ENCODE results near the gene CACNG3. TPM values are rescaled to one million over a fixed set of nuclear protein-coding genes. Genes with fewer than 3 reads are reported as not detected.
"Not testable (repeated sequence)": the region's sequence is repeated elsewhere in the genome, so short reads cannot be mapped to it uniquely, and the experiment has no call there.

The CACNG3 gene
- total and polyA plus RNA-seq, 2 donors, result under 0.01 to 0.07 TPM

- H3K27ac ChIP-seq (ENCODE audit: low read depth in 1 of 2, low read length in 1 of 2), result no peak overlapping the region
- DNase-seq (ENCODE audit: low read depth in 6 of 9, low spot score in 9 of 9), result no peak
- 34% methylated on average over 3 of the region's 3 CpGs for WGBS
Measured at GRCh38 chr16:24289166-24289700, 33.1 kb downstream of the CACNG3 start.

GRCh38 chr16:24291932-24292331 lies 35.8 kb downstream of the CACNG3 start:
- H3K27me3 ChIP-seq (ENCODE audit: control insufficient read depth in 2 of 2, insufficient read depth in 1 of 2, low read length in 1 of 2), result no peaks in the 10 kb centered on the region
- WGBS, result 66% methylated on average over 10 of the region's 10 CpGs
- no peaks in the 10 kb centered on the region for H3K9me3 ChIP-seq (ENCODE audit: control insufficient read depth in 2 of 2, insufficient read depth in 1 of 2, low read length in 1 of 2)
- H3K4me3 ChIP-seq (ENCODE audit: low read length in 2 of 2), result no peak overlapping the region
- no peak for DNase-seq (ENCODE audit: low read depth in 6 of 9, low spot score in 9 of 9)
- H3K36me3 ChIP-seq (ENCODE audit: control insufficient read depth in 2 of 2, insufficient read depth in 2 of 2, low read length in 1 of 2), result no peaks in the 10 kb centered on the region
- no peak overlapping the region for H3K27ac ChIP-seq (ENCODE audit: low read depth in 1 of 2, low read length in 1 of 2)
- no peaks in the 10 kb centered on the region for H3K4me1 ChIP-seq (ENCODE audit: control insufficient read depth in 2 of 2, insufficient read depth in 2 of 2, low read length in 2 of 2)

More at GRCh38 chr16:24289166-24289700, 33.1 kb downstream of the CACNG3 start:
- H3K4me1 ChIP-seq (ENCODE audit: control insufficient read depth in 2 of 2, insufficient read depth in 2 of 2, low read length in 2 of 2), result no peaks in the 10 kb centered on the region
- no peaks in the 10 kb centered on the region for H3K36me3 ChIP-seq (ENCODE audit: control insufficient read depth in 2 of 2, insufficient read depth in 2 of 2, low read length in 1 of 2)
- no peaks in the 10 kb centered on the region for H3K9me3 ChIP-seq (ENCODE audit: control insufficient read depth in 2 of 2, insufficient read depth in 1 of 2, low read length in 1 of 2)
- no peaks in the 10 kb centered on the region for H3K27me3 ChIP-seq (ENCODE audit: control insufficient read depth in 2 of 2, insufficient read depth in 1 of 2, low read length in 1 of 2)
- no peak overlapping the region for H3K4me3 ChIP-seq (ENCODE audit: low read length in 2 of 2)

- 82% methylated on average over 7 of the region's 7 CpGs for WGBS
- H3K27me3 ChIP-seq (ENCODE audit: control insufficient read depth in 2 of 2, insufficient read depth in 1 of 2, low read length in 1 of 2), result no peaks in the 10 kb centered on the region
Measured at GRCh38 chr16:24294131-24294530, 38.0 kb downstream of the CACNG3 start.

DNA sequence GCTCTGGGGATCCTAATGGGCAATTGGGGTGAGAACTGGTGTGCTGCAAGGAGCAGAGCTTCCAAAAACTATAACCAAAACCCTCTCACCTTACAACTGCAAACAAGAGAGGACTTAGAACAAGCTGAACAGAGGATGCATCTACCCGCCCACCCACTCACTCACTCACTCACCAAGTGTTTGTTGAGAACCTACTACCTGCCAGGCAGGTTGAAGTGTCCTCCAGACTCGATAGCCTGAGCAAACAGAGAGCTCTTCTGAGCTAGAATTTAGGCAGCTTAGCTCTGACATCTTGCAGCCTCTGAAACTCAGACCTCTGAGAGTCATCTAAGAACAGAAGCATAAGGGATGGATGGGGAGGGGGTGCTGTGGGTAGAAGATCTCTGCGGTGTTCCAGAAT lies 41.2 kb downstream of the CACNG3 start:
- no peaks in the 10 kb centered on the region for H3K9me3 ChIP-seq (ENCODE audit: control insufficient read depth in 2 of 2, insufficient read depth in 1 of 2, low read length in 1 of 2)
- H3K4me1 ChIP-seq (ENCODE audit: control insufficient read depth in 2 of 2, insufficient read depth in 2 of 2, low read length in 2 of 2), result no peaks in the 10 kb centered on the region
- H3K4me3 ChIP-seq (ENCODE audit: low read length in 2 of 2), result no peak overlapping the region
- 68% methylated on average over 3 of the region's 3 CpGs for WGBS
- H3K27ac ChIP-seq (ENCODE audit: low read depth in 1 of 2, low read length in 1 of 2), result no peak overlapping the region
- H3K27me3 ChIP-seq (ENCODE audit: control insufficient read depth in 2 of 2, insufficient read depth in 1 of 2, low read length in 1 of 2), result no peaks in the 10 kb centered on the region
- no peak for DNase-seq (ENCODE audit: low read depth in 6 of 9, low spot score in 9 of 9)
- H3K36me3 ChIP-seq (ENCODE audit: control insufficient read depth in 2 of 2, insufficient read depth in 2 of 2, low read length in 1 of 2), result no peaks in the 10 kb centered on the region

More at GRCh38 chr16:24294131-24294530, 38.0 kb downstream of the CACNG3 start:
- DNase-seq (ENCODE audit: low read depth in 6 of 9, low spot score in 9 of 9), result no peak
- no peak overlapping the region for H3K27ac ChIP-seq (ENCODE audit: low read depth in 1 of 2, low read length in 1 of 2)
- H3K4me1 ChIP-seq (ENCODE audit: control insufficient read depth in 2 of 2, insufficient read depth in 2 of 2, low read length in 2 of 2), result no peaks in the 10 kb centered on the region
- H3K36me3 ChIP-seq (ENCODE audit: control insufficient read depth in 2 of 2, insufficient read depth in 2 of 2, low read length in 1 of 2), result no peaks in the 10 kb centered on the region
- H3K9me3 ChIP-seq (ENCODE audit: control insufficient read depth in 2 of 2, insufficient read depth in 1 of 2, low read length in 1 of 2), result no peaks in the 10 kb centered on the region
- H3K4me3 ChIP-seq (ENCODE audit: low read length in 2 of 2), result no peak overlapping the region

DNA sequence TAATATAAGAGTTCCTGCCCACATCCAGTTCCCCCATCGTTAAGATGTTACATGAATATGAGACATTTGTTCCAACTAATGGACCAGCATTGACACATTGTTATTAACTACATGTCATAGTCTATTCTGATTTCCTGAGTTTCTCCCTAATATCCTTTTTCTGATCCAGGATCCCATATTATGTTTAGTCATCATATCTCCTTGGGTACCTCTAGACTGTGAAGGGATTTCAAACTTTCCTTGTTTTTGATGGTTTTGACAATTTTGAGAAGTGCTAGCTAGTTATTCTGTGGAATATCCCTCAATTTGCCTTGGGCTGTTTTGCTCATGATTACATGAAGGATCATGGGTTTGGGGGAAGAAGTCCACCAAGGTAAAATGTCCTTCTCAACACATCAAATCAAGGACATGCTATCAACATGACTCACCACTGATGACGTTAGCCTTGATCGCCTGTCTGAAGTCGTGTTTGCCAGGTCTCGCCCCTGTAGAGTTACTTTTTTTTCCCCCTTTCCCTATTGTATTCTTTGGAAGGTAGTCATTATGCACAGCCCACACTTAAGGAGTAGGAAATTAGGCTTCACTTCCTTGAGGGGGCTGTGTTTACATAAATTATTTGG lies 42.5 kb downstream of the CACNG3 start:
- H3K4me3 ChIP-seq (ENCODE audit: low read length in 2 of 2), result no peak overlapping the region

DNA sequence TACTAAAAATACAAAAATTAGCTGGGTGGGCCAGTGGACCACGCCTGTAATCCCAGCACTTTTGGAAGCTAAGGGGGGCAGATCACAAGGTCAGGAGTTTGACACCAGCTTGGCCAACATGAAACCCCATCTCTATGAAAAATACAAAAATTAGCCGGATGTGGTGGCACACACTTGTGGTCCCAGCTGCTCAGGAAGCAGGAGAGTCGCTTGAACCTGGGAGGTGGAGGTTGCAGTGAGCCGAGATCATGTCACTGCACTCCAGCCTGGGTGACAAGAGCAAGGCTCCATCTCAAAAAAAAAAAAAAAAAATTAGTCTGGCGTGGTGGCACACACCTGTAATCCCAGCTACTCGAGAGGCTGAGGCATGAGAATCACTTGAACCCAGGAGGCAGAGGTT lies 44.6 kb downstream of the CACNG3 start:
- not testable (repeated sequence) for DNase-seq (ENCODE audit: low read depth in 6 of 9, low spot score in 9 of 9); H3K27me3 ChIP-seq (ENCODE audit: control insufficient read depth in 2 of 2, insufficient read depth in 1 of 2, low read length in 1 of 2); H3K4me3 ChIP-seq (ENCODE audit: low read length in 2 of 2); H3K9me3 ChIP-seq (ENCODE audit: control insufficient read depth in 2 of 2, insufficient read depth in 1 of 2, low read length in 1 of 2); H3K36me3 ChIP-seq (ENCODE audit: control insufficient read depth in 2 of 2, insufficient read depth in 2 of 2, low read length in 1 of 2); H3K27ac ChIP-seq (ENCODE audit: low read depth in 1 of 2, low read length in 1 of 2); H3K4me1 ChIP-seq (ENCODE audit: control insufficient read depth in 2 of 2, insufficient read depth in 2 of 2, low read length in 2 of 2)
- 93% methylated on average over 6 of the region's 6 CpGs for WGBS

More for the DNA sequence above, 42.5 kb downstream of the CACNG3 start:
- no peak for DNase-seq (ENCODE audit: low read depth in 6 of 9, low spot score in 9 of 9)
- H3K27ac ChIP-seq (ENCODE audit: low read depth in 1 of 2, low read length in 1 of 2), result no peak overlapping the region
- H3K27me3 ChIP-seq (ENCODE audit: control insufficient read depth in 2 of 2, insufficient read depth in 1 of 2, low read length in 1 of 2), result no peaks in the 10 kb centered on the region
- H3K36me3 ChIP-seq (ENCODE audit: control insufficient read depth in 2 of 2, insufficient read depth in 2 of 2, low read length in 1 of 2), result no peaks in the 10 kb centered on the region
- no peaks in the 10 kb centered on the region for H3K9me3 ChIP-seq (ENCODE audit: control insufficient read depth in 2 of 2, insufficient read depth in 1 of 2, low read length in 1 of 2)
- WGBS, result 91% methylated on average over 5 of the region's 5 CpGs
- H3K4me1 ChIP-seq (ENCODE audit: control insufficient read depth in 2 of 2, insufficient read depth in 2 of 2, low read length in 2 of 2), result no peaks in the 10 kb centered on the region

GRCh38 chr16:24302636-24303035 lies 46.5 kb downstream of the CACNG3 start:
- H3K27me3 ChIP-seq (ENCODE audit: control insufficient read depth in 2 of 2, insufficient read depth in 1 of 2, low read length in 1 of 2), result no peaks in the 10 kb centered on the region
- H3K4me3 ChIP-seq (ENCODE audit: low read length in 2 of 2), result no peak overlapping the region
- 93% methylated on average over 8 of the region's 8 CpGs for WGBS
- no peaks in the 10 kb centered on the region for H3K9me3 ChIP-seq (ENCODE audit: control insufficient read depth in 2 of 2, insufficient read depth in 1 of 2, low read length in 1 of 2)
- H3K36me3 ChIP-seq (ENCODE audit: control insufficient read depth in 2 of 2, insufficient read depth in 2 of 2, low read length in 1 of 2), result no peaks in the 10 kb centered on the region
- H3K27ac ChIP-seq (ENCODE audit: low read depth in 1 of 2, low read length in 1 of 2), result no peak overlapping the region
- no peaks in the 10 kb centered on the region for H3K4me1 ChIP-seq (ENCODE audit: control insufficient read depth in 2 of 2, insufficient read depth in 2 of 2, low read length in 2 of 2)
- DNase-seq (ENCODE audit: low read depth in 6 of 9, low spot score in 9 of 9), result no peak

- 83% methylated on average over 5 of the region's 5 CpGs for WGBS
- Histone ChIP-seq H3K4me1 (ENCODE audit: control insufficient read depth in 2 of 2, insufficient read depth in 2 of 2, low read length in 2 of 2) (no peaks in the 10 kb centered on the region), H3K9me3 (ENCODE audit: control insufficient read depth in 2 of 2, insufficient read depth in 1 of 2, low read length in 1 of 2) (no peaks in the 10 kb centered on the region), H3K27ac (ENCODE audit: low read depth in 1 of 2, low read length in 1 of 2) (no peak overlapping the region), H3K36me3 (ENCODE audit: control insufficient read depth in 2 of 2, insufficient read depth in 2 of 2, low read length in 1 of 2) (no peaks in the 10 kb centered on the region), H3K4me3 (ENCODE audit: low read length in 2 of 2) (no peak overlapping the region), H3K27me3 (ENCODE audit: control insufficient read depth in 2 of 2, insufficient read depth in 1 of 2, low read length in 1 of 2) (no peaks in the 10 kb centered on the region)
- no peak for DNase-seq (ENCODE audit: low read depth in 6 of 9, low spot score in 9 of 9)
Measured at GRCh38 chr16:24308200-24308599, 52.1 kb downstream of the CACNG3 start.

DNA sequence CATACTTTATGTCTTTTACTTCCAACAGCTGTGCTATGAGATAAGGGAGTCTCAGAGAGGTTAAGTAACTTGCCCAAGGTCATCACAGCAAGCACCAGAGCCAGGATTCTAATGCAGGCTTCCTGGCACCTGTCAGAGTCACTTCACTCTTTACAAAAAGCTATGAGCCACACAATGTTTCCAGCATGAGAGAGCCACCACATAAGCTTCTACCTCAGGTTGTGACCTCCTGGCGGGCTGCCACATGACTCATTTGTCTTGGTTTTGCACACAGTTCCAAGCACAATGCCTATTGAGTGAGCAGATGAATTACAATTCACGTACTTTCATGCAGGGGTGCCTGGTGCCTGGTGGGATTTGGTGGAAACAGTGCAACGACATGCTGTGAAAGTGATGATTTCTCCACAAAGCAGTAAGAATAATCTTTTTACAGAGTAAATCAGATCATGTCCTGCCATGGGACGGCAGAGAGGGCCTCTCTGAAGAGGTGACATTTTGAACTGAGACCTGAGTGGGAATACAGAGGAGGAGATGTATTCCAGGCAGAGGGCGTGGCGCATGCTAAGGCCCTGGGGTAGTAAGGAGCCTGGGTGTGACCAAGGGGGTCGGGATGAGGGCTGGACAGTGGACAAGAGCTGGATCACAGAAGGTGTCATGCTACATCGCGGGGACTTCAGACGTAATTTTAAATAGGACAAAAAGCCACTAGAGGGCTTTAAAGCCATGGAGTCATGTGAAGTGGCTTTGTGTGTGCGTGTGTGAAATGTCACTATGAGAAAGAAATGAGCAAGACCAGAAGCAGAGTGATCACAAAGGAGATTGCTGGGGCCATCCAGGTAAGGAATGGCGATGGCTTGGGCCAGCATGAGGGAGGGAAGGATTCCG lies 53.4 kb downstream of the CACNG3 start:
- H3K4me3 ChIP-seq (ENCODE audit: low read length in 2 of 2), result no peak overlapping the region
- WGBS, result 86% methylated on average over 13 of the region's 13 CpGs
- H3K27me3 ChIP-seq (ENCODE audit: control insufficient read depth in 2 of 2, insufficient read depth in 1 of 2, low read length in 1 of 2), result no peaks in the 10 kb centered on the region
- no peaks in the 10 kb centered on the region for H3K4me1 ChIP-seq (ENCODE audit: control insufficient read depth in 2 of 2, insufficient read depth in 2 of 2, low read length in 2 of 2)
- no peak overlapping the region for H3K27ac ChIP-seq (ENCODE audit: low read depth in 1 of 2, low read length in 1 of 2)
- H3K36me3 ChIP-seq (ENCODE audit: control insufficient read depth in 2 of 2, insufficient read depth in 2 of 2, low read length in 1 of 2), result no peaks in the 10 kb centered on the region
- no peak for DNase-seq (ENCODE audit: low read depth in 6 of 9, low spot score in 9 of 9)
- no peaks in the 10 kb centered on the region for H3K9me3 ChIP-seq (ENCODE audit: control insufficient read depth in 2 of 2, insufficient read depth in 1 of 2, low read length in 1 of 2)

Measured in thymus (tissue), 11 donors.